ENCODE measurements around the gene SMAP2. TPM values are rescaled to one million over a fixed set of nuclear protein-coding genes. Genes with fewer than 3 reads are reported as not detected.

Gene SMAP2
- polyA plus RNA-seq, 1 donor, result 15.1 TPM

DNA sequence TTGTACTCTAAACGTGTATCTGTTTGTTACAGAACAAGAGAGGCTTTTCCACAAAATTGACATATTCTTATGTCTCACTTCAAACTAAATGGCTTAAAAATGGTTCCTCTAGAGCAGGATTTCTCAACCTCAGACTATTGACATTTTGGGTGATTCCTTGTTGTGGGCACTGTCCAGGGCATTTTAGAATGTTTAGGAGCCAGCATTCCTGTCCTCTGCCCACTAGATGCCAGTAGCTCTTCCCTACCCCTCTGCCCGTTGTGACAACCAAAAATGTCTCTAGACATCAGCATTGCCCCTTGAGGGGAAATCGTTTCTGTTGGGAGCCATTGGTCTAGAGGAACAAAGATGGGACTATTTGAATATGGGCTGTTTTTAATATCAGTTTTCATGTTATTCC, 17.3 kb downstream of the SMAP2 start:
- no peak for DNase-seq (ENCODE audit: low read depth)

DNA sequence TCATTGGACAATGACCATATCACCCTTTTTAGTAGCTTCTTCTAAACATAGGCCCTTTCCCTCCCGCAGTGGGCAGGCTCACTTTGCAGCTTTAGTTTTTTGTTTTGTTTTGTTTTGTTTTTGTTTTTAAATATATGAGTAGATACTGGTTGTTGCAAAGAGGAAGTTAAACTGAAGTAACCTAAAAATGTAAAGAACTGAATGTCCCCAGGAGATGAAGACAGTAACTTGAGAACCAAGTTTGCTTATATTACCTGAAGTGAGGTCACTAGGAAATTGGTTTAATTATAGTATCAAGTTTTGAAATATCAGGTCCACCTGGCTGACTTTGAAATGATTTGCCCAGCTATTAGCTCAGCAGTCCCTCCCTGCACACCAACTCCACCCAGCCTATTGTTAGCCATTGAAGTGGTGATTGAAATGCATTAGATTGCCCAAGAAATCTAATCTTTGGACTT, 18.2 kb downstream of the SMAP2 start:
- no peak for DNase-seq (ENCODE audit: low read depth)

DNA sequence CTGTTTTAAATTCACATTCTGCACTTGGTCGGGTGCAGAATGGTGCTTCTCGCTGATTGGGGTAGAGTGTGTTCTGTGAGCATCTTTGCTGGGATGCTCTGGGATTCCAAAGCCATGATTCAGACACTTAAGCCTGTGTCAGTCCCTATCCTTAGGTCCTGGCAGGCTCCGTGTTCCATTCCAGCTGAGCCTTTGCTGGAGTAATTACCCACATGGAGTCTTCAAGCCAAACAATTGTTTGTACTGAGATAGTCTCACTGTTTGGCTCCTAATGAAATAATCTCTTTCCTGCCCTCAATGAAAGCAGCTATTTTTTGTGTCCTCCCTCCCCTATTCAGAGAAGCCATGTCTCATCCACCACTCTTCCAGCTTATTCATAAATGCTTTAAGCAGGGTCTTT, 18.7 kb downstream of the SMAP2 start:
- DNase-seq (ENCODE audit: low read depth), result no peak

DNA sequence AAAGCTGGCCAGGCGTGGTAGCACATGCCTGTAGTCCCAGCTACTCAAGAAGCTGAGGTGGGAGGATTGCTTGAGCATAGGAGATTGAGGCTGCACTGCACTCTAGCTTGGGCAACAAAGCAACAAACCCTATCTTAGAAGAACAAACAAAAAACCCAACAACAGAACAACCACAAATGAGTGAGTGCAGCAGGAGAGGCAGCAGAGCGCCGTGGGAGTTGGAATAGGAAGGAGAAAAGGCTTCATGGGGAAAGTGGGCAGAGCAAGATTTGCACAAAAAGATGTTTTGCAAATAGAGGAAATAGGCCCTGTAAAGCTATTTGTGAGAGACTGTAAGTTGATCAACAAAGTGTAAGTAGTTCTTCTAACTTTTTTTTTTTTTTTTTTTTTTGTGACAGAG, 19.6 kb downstream of the SMAP2 start:
- no peak for DNase-seq (ENCODE audit: low read depth)

DNA sequence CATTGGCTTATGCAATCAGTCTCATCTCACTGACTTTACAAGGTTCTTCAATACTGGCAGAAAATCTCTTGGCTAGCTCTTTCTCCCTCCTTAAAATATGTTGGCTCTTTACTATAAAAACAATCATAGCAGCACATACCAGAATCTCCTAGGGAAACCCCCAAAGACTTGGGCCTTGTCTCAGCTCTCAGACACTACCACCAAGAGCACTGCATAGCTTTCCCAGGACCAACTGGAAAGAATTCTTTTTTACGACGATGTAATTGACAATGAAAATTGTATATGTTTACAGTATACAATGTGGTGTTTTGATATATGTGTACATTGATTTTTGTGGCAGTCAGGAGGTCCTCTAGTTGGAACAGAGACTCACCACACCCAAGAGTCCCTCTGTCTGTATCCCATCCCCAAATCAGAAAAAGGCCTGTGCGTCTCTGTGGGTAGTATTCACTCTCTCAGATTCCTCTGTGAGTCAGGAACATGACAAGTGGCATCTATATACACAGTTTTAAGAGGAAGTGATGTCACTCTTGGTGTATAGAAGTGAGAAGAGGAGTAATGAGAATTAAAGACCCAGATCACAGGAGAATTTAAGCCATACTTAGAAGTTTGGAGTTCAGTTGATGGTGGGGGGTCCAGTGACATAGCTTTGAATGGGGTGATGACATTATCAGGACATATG, 21.1 kb downstream of the SMAP2 start:
- DNase-seq (ENCODE audit: low read depth), result no peak

DNA sequence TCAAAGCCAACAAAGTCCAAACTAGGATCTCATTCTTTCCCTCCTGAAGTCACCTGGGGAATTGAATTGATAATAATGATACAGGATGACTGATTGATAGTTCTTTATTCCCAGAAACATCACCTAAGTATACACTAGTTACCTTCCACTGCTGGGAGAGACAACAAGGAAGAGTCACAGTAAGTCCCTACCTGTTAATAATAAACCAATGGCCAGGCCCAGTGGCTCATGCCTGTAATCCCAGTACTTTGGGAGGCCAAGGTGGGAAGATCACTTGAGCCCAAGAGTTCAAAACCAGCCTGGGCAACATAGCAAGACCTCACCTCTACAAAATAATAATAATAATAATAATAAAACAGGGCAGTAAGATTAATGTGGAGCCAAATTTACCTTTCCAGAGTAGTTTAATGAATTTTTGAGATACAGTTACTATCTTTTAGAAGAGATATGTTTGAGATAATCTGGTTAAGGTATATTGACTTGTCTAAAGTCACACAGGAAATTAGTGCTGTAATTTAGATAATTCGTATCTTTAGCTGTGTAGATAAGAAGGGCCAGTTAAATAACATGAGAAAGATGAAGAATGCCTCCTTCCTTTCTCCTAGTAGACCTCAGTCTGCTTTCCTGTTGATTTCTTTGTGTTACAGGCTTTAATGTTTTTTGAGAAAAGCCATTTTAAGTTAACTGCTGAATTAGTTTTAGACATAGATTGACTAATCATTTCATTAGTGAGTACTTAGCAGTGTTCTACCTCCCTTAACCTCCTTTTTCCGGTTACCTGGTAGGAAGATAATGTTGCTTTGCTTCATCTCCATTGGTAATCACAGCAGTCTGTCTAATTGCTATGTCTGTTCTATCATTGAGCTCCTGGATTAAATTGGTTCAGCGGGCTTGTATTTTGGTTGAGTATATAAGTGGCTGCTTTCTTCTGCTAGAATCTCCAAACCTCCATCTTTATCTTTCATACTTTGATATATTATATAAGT, 22.0 kb downstream of the SMAP2 start:
- DNase-seq (ENCODE audit: low read depth), result no peak

DNA sequence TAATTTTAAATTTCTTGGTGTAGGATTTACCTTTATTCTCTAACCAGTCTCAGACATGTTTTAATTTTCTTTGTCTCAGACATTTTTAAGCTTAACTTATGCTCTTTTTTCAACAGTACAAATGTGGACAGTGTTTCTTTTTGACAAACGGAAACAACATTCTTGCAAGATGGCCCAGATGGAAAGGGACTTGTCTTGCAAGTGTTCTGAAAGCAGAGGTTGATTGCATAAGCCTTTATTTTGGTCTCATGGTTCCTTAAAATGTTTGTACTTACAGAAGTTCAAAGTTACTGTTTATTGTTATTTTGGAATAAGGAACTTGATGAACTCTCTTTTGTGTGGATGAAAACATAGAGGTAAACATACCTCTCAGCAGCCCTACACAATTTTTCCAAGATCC, 22.9 kb downstream of the SMAP2 start:
- no peak for DNase-seq (ENCODE audit: low read depth)

DNA sequence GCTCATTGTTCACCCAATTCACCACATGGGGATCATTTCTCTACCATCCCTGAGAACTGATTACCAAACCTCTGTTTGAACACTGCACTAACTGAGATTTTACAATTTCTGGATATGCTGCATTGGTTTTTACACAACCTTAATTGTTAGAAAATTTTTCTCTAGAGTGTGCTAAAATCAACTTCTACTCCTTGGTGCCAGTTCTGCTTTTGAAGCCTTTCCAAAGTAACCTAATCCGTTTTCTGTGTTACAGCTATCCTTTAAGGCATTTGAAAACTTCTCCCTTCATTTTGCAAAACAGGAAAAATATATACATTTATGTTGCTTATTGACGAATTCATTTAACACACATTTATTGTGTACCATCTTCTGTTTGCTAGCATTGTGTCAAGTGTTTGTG, 23.7 kb downstream of the SMAP2 start:
- no peak for DNase-seq (ENCODE audit: low read depth)

DNA sequence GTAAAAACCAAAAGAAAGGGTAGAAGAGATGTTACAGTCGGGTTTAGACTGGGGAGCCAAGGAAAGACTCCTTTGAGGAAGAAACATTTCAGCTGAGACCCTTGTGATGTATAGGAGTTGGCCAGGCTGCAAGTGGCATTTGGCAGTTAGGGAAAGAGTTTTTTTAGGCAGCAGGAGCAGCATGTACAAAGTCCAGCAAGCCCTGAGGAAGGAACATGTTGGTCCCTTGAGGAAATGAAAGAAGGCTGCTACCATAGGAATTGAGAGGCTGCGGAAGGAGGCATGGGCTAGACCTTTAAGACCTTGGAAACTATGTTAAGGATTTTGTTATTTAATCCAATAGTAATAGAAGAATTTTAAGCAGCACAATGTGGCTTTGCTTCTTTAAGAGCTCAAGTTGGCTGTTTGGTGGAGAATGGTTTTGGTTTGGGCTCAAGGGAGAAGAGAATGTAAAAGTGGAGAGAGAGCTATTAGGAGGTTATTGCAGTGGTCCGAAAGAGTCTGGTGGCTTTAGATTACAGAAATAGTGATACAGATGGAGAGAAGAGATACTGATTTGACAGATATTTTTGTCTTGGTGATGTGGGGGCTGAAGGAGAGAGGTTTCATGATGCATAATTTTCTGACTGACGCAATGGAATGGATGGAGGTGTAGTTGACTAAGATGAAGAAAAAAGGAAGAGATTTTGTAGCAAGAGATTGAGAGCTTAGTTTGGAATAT, 26.6 kb downstream of the SMAP2 start:
- DNase-seq (ENCODE audit: low read depth), result no peak

DNA sequence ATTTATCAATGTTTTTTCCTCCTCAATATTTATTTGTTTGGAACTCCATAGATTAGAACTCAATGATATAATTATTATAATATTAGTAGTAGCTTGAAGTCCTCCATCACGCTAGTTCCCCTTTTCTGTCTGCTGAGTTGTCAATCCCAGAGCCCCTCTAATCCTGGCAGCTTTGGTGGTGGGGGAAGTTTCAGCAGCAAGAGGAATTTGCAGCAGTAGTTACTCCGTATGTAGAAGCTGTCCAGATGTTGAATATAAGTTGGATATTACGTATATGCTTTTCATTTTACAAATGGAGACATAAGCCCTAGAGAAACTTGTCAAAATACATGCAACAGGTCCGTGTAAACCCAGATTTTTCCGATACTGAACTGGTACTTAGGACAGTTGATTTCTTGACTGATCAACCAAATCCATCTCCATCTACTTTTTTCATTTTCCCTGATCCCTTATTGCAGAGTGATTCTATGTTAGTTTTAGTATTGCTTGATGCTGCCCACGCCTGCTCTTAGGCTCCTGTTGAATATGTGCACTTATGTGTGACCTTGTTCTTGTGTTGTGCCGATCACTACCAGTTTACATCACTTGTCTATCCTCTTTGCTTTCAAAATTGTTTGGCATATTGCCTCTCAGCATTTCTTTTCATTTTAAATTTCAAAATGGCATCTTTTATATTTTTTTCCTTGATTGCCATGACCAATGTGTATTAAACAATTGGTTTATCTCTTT, 28.1 kb downstream of the SMAP2 start:
- DNase-seq (ENCODE audit: low read depth), result no peak

DNA sequence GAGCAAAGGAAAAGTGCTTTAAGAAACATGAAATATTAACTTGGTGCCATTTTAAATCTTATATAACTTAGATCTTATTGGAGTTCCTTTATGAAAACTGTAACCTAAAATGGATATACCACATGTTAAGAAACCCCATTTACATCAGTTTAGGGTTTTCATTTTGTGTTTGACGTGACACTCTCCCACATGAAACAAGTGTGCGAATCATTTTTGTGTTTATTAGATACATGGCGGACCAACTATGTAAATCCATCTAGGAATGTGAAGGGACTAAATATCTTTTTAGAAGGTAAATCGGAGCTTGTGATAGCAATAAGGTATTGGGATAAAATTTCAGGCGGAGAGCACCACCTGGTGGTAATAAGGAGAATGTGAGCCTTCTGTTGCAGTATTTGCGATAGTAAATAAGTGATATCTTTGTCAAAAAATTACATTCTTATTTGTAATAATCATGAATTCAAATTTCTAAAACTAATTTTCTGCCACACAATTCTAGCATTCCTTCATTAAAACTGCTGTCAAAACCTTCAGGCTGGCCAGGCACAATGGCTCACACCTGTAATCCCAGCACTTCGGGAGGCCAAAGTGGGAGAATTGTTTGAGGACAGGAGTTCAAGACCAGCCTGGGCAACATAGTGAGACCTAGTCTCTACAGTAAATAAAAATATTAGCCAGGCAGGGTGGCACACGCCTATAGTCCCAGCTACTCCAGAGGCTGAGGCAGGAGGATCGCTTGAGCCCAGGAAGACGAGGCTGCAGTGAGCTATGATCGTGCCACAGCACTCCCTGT, 31.3 kb downstream of the SMAP2 start:
- no peak for DNase-seq (ENCODE audit: low read depth)

DNA sequence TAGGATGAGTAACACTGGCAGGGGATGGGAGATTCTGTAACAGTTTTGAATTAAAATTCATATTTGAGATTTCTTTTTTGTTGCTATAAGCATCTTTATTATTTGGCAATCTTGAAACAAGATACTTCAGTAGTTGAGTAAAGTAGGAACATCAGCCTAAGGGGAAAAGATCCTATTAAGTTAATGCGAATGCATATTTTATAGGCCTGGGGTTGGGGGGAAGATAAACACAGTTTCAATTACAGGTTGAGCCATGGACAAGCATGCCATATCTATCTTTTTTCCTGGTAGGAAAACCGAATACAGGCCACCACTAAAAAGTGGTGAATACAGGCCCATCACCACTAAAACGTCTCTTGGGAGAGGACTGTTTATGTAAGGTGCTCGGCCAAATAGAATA, 32.3 kb downstream of the SMAP2 start:
- no peak for DNase-seq (ENCODE audit: low read depth)

DNA sequence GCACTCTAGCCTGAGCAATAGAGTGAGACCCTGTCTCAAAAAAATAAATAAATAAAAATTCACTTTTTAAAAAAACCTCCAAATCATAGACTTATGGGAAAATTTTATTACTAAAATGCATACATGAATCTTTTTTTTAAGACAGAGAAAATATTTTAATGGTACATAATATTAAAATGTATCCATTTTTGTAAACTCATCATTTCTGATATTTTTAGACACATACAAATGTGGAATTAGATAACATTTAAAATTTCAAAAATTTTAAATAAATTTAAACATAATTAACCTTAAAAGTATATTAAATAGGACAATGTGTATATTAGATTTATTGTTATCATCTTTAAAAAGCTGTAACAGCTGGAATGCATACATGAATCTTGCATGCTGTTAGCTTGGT, 33.9 kb downstream of the SMAP2 start:
- no peak for DNase-seq (ENCODE audit: low read depth)

DNA sequence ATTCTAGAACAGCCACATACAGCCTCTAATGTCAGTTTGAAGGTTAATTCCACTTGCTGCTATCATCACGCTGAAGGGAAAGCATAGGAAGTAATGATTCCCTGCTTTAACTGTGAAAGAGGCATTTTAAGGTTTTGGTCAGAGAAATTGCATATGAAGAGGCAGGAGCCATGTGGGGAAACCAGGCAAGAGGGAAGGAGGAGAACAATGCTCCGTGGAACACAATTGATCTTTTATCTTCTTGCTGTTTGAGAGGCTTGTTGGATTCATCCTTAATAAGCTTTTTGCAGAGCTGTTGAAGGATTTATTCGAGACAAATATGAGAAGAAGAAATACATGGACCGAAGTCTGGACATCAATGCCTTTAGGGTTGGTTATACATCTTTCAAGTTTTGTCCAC, 35.9 kb downstream of the SMAP2 start:
- no peak for DNase-seq (ENCODE audit: low read depth)

DNA sequence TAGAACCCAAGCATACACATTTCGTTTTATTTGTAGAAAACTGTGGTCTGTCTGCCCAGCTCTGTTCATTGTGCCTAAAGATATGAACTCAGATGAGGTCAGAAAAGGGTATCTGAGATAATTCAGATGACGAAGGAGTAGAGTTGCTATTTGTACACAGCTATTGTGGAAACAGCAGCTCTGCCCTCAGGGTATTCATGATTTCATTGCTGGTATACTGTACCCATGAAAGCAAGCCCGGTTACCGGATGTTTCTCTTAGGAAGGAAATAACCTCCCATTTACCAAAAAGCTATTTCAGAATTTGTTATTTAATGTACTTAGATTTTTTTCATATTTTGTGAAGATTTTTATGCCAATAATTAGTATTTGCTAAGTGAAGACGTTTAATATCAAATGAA, 37.8 kb downstream of the SMAP2 start:
- DNase-seq (ENCODE audit: low read depth), result no peak

DNA sequence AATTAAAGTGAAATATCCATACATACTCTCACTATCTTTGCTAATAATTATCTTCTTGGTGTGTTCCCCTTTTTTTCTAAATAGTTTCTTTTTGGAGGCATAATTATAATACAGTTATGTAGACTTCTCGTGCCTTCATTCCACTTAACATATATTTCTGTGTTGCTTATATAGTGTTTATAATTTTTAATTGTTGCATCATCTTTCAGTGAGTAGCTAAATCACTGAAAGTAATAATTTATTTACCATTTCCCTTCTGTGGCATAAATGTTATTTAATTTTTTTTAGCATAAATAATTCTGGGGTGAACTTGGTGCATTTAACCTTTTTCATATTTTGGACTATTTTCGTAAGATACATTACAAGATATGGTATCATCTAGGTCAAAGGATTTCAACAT, 38.3 kb downstream of the SMAP2 start:
- DNase-seq (ENCODE audit: low read depth), result no peak

DNA sequence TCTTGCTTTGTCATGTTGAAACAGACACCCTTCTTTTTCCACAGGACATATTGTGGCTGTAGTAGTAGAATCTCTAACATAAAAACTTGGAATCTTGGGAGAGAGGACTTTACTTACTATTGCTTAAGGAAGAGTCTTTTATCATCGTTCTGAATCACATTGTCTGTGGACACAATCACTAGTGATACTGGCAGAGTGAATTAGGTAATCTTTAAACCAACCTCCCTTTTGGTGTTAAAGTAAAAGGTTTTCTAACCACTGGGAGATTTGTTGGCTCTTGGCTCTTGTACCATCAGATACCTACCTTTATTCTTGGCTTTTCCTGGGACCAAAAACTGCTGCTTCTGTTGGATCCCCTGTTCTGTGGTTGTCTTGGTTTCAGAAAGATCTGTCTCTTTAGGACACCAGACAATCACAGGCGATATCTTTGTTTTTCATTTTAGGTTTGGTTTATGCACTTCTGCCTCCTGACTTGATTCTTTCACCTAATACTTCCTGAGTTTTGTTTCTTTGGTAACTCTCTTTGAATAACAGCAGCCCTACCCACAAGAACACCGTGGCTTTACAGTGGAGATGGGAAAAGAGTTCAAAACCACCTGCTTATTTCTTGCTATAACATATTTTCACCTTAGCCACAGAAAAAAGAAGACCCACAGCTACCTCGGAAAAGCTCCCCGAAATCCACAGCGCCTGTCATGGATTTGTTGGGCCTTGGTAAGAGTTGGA, 40.2 kb downstream of the SMAP2 start:
- DNase-seq (ENCODE audit: low read depth), result no peak

DNA sequence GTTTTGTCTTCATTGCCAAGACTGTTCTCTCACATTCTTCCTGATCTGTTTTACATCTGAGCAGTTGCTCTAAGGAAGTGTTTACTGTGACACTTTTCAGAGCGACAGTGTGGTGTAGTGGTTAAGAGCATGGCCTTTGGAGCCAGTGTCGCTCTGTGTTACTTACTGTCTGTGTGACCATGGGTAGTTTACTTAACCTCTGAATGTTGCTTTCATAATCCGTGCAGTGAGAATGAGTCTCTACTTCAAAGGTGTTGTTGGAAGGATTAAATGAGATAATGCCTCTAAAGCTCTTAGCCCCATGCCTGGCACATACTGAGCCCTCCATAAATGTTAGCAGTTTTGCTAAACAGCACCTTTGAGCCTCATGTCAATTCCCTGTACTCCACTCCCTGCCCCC, 40.8 kb downstream of the SMAP2 start:
- DNase-seq (ENCODE audit: low read depth), result no peak

DNA sequence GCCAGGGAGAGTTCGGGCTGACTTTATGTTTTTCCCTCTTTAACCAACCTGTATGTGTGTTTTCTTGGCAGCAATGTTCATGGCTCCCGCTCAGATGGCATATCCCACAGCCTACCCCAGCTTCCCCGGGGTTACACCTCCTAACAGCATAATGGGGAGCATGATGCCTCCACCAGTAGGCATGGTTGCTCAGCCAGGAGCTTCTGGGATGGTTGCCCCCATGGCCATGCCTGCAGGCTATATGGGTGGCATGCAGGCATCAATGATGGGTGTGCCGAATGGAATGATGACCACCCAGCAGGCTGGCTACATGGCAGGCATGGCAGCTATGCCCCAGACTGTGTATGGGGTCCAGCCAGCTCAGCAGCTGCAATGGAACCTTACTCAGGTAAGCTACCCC, 43.2 kb downstream of the SMAP2 start:
- DNase-seq (ENCODE audit: low read depth), result no peak
